ENCODE data around the gene TEX14.
"Not testable (repeated sequence)": the region's sequence is repeated elsewhere in the genome, so short reads cannot be mapped to it uniquely, and the experiment has no call there.

Gene TEX14

DNA sequence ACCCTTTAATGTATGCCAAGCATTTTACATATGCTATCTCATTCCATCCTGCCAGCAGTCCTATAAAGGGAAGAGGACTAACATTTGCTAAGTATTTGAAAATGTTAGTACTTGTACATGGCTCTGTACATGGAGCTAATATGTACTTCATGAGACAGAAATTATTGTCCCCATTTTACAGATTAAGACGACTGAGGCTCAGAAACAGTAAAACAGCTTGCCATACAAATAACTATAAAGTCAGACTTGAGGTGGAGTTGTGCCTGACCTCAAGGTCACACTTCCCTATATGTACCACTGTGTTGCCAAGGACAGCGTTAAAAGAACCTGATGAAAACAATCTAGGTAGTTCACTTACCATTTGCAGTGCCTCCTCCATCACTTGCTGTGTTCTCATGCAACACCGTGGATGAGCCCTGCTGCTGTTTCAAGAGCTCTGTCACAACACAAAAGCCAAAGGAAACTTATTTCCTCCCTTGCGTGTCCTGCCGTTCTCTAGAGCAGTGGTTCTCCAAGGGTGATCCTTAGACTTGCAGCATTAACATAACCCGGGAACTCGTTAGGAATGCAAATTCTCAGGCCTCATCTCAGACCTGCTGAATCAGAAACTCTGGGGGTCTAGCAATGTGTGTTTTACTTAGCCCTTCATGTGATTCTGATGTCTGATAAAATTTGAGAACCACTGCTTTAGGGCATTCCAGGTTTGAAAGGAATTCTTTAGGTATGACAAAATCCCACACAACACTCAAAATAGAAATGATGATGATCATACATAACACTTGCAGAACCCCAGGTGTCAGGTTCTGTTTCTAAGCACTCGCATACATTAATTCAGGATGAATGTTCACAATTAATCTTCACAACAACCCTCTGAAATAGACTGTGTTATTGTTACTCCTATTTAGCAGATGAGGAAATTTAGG is 126.2 kb downstream of the TEX14 start:
- TF ChIP-seq, protein P1, sequence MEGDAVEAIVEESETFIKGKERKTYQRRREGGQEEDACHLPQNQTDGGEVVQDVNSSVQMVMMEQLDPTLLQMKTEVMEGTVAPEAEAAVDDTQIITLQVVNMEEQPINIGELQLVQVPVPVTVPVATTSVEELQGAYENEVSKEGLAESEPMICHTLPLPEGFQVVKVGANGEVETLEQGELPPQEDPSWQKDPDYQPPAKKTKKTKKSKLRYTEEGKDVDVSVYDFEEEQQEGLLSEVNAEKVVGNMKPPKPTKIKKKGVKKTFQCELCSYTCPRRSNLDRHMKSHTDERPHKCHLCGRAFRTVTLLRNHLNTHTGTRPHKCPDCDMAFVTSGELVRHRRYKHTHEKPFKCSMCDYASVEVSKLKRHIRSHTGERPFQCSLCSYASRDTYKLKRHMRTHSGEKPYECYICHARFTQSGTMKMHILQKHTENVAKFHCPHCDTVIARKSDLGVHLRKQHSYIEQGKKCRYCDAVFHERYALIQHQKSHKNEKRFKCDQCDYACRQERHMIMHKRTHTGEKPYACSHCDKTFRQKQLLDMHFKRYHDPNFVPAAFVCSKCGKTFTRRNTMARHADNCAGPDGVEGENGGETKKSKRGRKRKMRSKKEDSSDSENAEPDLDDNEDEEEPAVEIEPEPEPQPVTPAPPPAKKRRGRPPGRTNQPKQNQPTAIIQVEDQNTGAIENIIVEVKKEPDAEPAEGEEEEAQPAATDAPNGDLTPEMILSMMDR (IDR thresholded peaks at IDR 0.05; ENCODE audit: low read depth, low read length, missing control alignments): no peak
- no peak for DNase-seq (ENCODE audit: low read depth)
- in situ Hi-C loops (cut with HindIII; ENCODE audit: low sequenced_read_pairs): no loop called here
- H3K4me3 ChIP-seq (ENCODE audit: low read depth, low read length): no peak overlapping the region

- H3K4me3 ChIP-seq (ENCODE audit: low read depth, low read length): no peak overlapping the region
- no peak for DNase-seq (ENCODE audit: low read depth)
- in situ Hi-C loops (cut with HindIII; ENCODE audit: low sequenced_read_pairs): no loop called here
- TF ChIP-seq, protein P1 (IDR thresholded peaks at IDR 0.05; ENCODE audit: low read depth, low read length, missing control alignments): no peak
Observed at GRCh38 chr17:58564971-58565370, 126.9 kb downstream of the TEX14 start.

DNA sequence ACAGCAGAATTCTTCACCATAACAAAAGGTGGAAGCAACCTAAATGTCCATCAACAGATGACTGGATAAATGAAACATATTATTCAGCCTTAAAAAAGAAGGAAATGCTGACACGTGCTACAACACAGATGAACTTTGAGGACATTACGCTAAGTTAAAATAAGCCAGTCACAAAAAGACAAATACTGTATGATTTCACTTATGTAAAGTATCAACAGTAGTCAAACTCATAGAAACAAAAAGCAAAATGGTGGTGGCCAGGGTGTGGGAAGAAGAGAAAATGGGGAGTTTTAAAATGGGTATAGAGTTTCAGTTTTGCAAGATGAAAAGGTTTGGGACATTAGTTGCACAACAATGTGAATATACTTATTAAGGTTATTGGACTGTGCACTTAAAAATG is 127.6 kb downstream of the TEX14 start:
- in situ Hi-C loops (cut with HindIII; ENCODE audit: low sequenced_read_pairs): no loop called here
- TF ChIP-seq, protein P1 (IDR thresholded peaks at IDR 0.05; ENCODE audit: low read depth, low read length, missing control alignments): no peak
- H3K4me3 ChIP-seq (ENCODE audit: low read depth, low read length): no peak overlapping the region
- no peak for DNase-seq (ENCODE audit: low read depth)

- H3K4me3 ChIP-seq (ENCODE audit: low read depth, low read length): no peak overlapping the region
- in situ Hi-C loops (cut with HindIII; ENCODE audit: low sequenced_read_pairs): no loop called here
- DNase-seq (ENCODE audit: low read depth): no peak
- TF ChIP-seq, protein P1 (IDR thresholded peaks at IDR 0.05; ENCODE audit: low read depth, low read length, missing control alignments): no peak
Observed at GRCh38 chr17:58560511-58560910, 131.3 kb downstream of the TEX14 start.

- DNase-seq (ENCODE audit: low read depth): no peak
- TF ChIP-seq, protein P1 (IDR thresholded peaks at IDR 0.05; ENCODE audit: low read depth, low read length, missing control alignments): no peak
- no peak overlapping the region for H3K4me3 ChIP-seq (ENCODE audit: low read depth, low read length)
- in situ Hi-C loops (cut with HindIII; ENCODE audit: low sequenced_read_pairs): no loop called here
Observed at GRCh38 chr17:58557981-58558380, 133.9 kb downstream of the TEX14 start.

GRCh38 chr17:58556833-58557250 is 135.0 kb downstream of the TEX14 start:
- DNase-seq (ENCODE audit: low read depth): peak; percentile 42
- TF ChIP-seq, protein P1 (IDR thresholded peaks at IDR 0.05; ENCODE audit: low read depth, low read length, missing control alignments): no peak
- in situ Hi-C loops (cut with HindIII; ENCODE audit: low sequenced_read_pairs): no loop called here
- H3K4me3 ChIP-seq (ENCODE audit: low read depth, low read length): no peak overlapping the region

GRCh38 chr17:58555109-58555508 is 136.7 kb downstream of the TEX14 start:
- H3K4me3 ChIP-seq (ENCODE audit: low read depth, low read length); in situ Hi-C loops (cut with HindIII; ENCODE audit: low sequenced_read_pairs); DNase-seq (ENCODE audit: low read depth): not testable (repeated sequence)
